Activated T-helper 9 cell treated with anti-CD3 and anti-CD28 coated beads, Interleukin-2, amount 50 U/mL, for 16 hours (primary cell): ENCODE data around the gene SPDYE16.
"Not testable (repeated sequence)": the region's sequence is repeated elsewhere in the genome, so short reads cannot be mapped to it uniquely, and the experiment has no call there.

Experiments
- DNase-seq: peaks from one replicate; pipeline ENCODE4 v3.0.0-alpha.2; 2020; ENCODE audit warnings: low read depth

The SPDYE16 gene, protein sequence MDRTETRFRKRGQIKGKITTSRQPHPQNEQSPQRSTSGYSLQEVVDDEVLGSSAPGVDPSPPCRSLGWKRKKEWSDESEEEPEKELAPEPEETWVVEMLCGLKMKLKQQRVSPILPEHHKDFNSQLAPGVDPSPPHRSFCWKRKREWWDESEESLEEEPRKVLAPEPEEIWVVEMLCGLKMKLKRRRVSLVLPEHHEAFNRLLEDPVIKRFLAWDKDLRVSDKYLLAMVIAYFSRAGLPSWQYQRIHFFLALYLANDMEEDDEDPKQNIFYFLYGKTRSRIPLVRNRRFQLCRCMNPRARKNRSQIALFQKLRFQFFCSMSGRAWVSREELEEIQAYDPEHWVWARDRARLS

GRCh38 chr7:76543197-76543596, at the start of gene SPDYE16:
Gene SPDYE16 (minus strand): TSS chr7:76543297. CDS start chr7:76541459, 1,838 bp downstream.
- DNase-seq = not testable (repeated sequence)

DNA sequence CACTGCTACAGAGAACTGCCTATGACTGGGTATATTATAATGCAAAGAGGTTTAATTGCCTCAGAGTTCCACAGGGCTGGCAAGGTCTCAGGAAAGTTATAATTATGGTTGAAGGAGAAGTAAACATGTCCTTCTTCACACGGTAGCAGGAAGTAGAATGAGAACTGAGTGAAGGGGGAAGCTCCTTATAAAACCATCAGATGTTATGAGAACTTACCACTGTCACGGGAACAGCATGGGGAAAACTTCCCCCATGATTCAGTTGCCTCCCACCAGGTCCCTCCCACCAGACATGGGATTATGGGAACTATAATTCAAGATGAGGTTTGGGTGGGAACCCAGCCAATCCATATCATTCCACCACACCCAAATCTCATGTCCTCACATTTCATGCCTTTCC, 49.6 kb upstream of the SPDYE16 start:
- not testable (repeated sequence) for DNase-seq

GRCh38 chr7:76591602-76592304, 48.7 kb upstream of the SPDYE16 start:
- not testable (repeated sequence) for DNase-seq

DNA sequence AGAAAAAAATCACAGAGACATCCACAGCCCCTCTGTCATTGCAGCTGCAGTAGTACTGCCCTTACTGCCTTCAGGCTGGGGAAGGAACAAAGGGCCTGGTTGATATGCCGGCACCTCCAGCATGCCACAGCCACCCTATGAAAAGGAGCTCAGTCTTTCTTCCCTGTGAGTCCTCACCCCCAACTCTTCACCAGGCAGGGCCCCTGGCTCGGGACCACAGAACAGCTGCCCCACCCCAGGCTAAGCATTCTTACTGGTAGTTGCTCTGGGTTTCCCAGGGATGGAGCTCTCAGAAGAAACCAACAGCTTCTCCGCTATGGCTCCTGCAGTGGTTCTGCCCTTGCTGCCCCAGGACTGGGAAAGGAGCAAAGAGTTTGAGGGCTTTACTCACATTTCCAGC, 47.9 kb upstream of the SPDYE16 start:
- DNase-seq = not testable (repeated sequence)

GRCh38 chr7:76588586-76588985, 45.5 kb upstream of the SPDYE16 start:
- not testable (repeated sequence) for DNase-seq

DNA sequence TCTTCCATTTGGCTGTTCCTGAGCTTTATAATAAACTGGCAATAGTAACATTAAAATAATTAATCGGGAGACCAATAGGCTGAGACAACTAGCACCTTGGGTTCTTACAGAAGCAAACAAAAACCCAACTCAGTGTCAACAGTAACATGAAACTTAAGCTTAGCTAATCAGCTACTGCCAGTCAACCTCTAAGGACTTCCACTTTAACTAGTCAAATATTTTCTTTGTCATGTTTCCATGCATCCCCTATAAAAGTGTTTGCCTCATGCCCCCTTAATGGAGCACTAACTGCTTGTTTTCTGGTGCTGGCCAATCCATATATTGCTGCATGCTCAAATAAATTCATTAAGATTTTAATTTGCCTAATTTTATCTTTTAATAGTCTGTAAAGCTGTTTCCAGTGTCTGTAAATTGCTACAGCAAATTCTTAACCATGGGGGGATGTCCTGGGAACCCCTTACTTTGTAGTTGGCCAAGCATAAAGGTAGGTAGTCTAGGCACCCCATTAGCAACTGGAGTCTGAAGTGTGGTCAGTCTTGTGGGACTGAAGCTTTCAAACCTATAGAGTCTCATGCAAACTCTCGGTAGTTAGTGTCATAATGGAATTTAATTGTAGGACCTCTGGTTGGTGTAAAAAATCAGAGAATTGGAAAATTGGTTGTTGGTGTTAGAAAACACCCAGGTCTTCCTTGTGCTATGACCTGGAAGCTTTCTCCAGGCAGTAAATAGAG, 43.7 kb upstream of the SPDYE16 start:
- DNase-seq = not testable (repeated sequence)

- DNase-seq = not testable (repeated sequence)
Measured at GRCh38 chr7:76583636-76584281, 40.7 kb upstream of the SPDYE16 start.

GRCh38 chr7:76582848-76583631, 39.9 kb upstream of the SPDYE16 start:
- DNase-seq = not testable (repeated sequence)

DNA sequence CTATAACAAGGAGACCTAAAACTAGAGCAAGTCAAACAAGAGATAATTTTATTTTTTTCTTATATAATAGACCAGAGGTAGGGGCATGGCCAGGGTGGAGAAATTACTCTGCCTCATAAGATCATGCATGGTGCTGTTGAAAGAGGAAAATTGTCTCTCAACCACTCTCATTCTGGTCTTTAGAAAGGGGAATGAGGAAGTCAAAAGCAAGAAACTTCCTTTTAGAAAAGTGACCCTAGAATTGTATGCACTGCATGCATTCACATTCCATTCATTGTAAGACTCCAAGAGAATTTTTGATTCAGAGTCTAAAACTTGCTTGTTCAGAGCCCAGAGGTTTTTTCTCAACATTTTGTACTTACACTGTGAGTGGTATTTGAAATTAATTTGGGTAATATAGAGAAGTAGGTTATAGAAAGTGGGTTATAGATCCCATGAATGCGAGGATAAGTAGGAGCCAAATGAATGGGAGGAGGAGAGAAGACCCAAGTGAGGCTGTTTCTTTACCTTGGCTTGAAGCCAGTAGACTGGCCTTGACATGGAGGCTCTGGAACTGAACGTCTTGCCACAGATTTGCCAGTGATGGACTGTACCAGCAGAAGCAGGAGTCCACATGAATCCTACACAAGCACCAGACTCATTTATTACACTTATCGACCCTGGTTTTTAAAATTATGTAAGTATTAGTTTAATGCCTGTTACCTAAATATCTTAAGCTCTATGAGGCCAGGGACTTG, 33.0 kb upstream of the SPDYE16 start:
- not testable (repeated sequence) for DNase-seq

GRCh38 chr7:76575431-76575830, 32.3 kb upstream of the SPDYE16 start:
- not testable (repeated sequence) for DNase-seq

GRCh38 chr7:76572296-76572695, 29.2 kb upstream of the SPDYE16 start:
- DNase-seq = not testable (repeated sequence)

DNA sequence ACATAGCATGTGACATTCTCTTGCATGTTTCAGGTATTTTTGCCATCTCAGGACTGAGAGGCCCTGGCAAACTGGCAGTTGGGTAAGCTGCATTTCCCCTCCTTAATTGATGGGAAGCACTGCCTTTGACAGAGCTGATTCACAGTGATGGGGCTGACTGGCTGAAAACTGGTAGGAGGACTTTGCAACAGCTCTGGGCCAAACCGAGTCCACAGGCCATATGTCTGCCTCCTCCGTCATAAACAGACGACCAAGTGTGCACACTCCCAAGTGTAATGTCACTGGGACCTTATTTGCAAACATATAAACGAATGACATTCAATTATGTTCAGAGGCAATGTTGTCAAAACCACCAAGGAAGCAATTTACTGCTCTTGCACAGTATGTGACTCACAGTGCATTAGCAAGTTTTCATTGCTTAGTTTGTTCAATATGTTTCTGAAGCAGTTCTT, 27.3 kb upstream of the SPDYE16 start:
- DNase-seq = not testable (repeated sequence)

DNA sequence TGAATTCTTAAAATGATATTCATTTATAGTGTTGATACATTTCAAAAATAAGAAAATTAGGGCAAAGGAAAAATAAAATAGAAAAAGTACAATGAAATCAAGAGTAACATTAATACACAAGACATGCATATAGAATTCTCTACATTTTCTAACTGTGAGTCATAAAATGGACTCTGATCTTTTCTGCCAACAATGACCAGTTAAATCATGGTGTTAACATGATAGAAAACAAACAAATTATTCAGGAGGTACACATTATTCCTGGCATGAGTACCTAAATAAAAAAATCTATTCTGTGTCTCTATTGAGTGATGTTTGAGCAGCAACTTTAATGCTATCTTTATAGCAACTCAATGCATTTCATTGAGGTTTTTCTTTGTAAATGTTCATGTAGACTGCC, 25.6 kb upstream of the SPDYE16 start:
- not testable (repeated sequence) for DNase-seq

- not testable (repeated sequence) for DNase-seq
Measured at GRCh38 chr7:76567753-76568152, 24.7 kb upstream of the SPDYE16 start.

DNA sequence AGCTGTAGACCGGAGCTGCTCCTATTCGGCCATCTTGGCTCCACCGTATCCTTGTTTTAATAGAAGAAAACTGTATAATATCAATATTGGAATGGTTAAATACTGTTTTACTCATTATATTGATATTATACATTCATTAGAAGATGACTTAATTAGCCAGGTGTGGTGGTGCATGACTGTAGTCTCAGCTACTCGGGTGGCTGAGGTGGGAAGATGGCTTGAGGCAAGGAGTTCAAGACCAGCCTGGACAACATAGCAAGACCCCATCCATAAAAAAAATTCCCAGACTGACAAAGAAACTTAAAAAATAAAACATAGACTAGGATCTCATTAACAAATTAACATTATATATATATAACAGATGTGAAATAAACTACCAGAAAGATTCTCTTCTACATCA, 24.2 kb upstream of the SPDYE16 start:
- DNase-seq = not testable (repeated sequence)

DNA sequence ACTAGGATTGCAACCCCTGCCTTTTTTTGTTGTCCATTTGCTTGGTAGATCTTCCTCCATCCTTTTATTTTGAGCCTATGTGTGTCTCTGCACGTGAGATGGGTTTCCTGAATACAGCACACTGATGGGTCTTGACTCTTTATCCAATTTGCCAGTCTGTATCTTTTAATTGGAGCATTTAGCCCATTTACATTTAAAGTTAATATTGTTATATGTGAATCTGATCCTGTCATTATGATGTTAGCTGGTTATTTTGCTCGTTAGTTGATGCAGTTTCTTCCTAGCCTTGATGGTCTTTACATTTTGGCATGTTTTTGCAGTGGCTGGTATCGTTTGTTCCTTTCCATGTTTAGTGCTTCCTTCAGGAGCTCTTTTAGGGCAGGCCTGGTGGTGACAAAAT, 21.9 kb upstream of the SPDYE16 start:
- not testable (repeated sequence) for DNase-seq

DNA sequence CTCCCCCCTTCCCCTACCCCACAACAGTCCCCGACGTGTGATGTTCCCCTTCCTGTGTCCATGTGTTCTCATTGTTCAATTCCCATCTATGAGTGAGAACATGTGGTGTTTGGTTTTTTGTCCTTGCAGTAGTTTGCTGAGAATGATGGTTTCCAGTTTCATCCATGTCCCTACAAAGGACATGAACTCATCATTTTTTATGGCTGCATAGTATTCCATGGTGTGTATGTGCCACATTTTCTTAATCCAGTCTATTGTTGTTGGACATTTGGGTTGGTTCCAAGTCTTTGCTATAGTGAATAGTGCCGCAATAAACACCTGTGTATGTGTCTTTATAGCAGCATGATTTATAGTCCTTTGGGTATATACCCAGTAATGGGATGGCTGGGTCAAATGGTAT, 18.2 kb upstream of the SPDYE16 start:
- DNase-seq = not testable (repeated sequence)

GRCh38 chr7:76560157-76560556, 17.1 kb upstream of the SPDYE16 start:
- not testable (repeated sequence) for DNase-seq

GRCh38 chr7:76559685-76560084, 16.6 kb upstream of the SPDYE16 start:
- DNase-seq = not testable (repeated sequence)

- DNase-seq = not testable (repeated sequence)
Measured at GRCh38 chr7:76551992-76552391, 8.9 kb upstream of the SPDYE16 start.
